Measurements from ENCODE around the gene PLXNA2.

- TF ChIP-seq CTCF (IDR thresholded peaks at IDR 0.05) (no peak), RFX5 (IDR thresholded peaks at IDR 0.05; ENCODE audit: low read length) (no peak), RCOR1 (IDR thresholded peaks at IDR 0.05; ENCODE audit: low read length) (no peak)
These were observed 22.9 kb downstream of the PLXNA2 start for GRCh38 chr1:208221291-208221622.

Measured in SK-N-SH (cell line).